ENCODE results near the gene MNAT1.

DNA sequence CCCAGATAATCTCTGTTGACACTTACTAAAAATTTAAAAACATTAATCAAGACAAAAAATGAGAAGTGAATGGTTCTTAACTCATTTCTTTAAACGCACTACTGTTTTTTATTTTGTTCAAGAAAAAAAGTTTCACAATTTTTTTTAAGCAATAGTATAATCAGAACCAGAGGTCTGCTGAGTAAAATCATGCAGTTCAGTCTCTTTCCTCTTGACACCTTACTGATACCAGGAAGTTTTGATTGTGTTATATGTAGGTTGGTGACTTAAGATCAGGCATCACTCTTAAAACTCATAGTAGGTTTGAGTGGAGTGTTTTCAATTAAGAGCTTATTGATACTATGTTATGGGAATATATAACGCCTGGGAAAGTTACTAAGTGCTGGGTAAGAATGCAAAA, 125.0 kb downstream of the MNAT1 start:
- TF ChIP-seq POLR2A (IDR thresholded peaks at IDR 0.05; ENCODE audit: low read length) (no peak), GATA1 (IDR thresholded peaks at IDR 0.05; ENCODE audit: low read depth, low read length) (no peak)
